GM19193 (cell line): ENCODE results near the gene EPN2.

Source experiments
- POLR2A ChIP-seq: IDR thresholded peaks from 4 replicates; pipeline ENCODE4 v1.6.1; 2011; ENCODE audit not compliant: insufficient read depth, insufficient read length; ENCODE audit errors: extremely low read depth

Gene EPN2

GRCh38 chr17:19271780-19272357, 34.7 kb downstream of the EPN2 start:
- no peak for TF ChIP-seq POLR2A

- TF ChIP-seq POLR2A: no peak
Measured at GRCh38 chr17:19273731-19274130, 36.6 kb downstream of the EPN2 start.

- no peak for TF ChIP-seq POLR2A
Measured at GRCh38 chr17:19274893-19275292, 37.7 kb downstream of the EPN2 start.

- TF ChIP-seq POLR2A: no peak
Measured at GRCh38 chr17:19275457-19276127, 38.4 kb downstream of the EPN2 start.

- TF ChIP-seq POLR2A: no peak
Measured at GRCh38 chr17:19278729-19279128, 41.6 kb downstream of the EPN2 start.

- TF ChIP-seq POLR2A: no peak
Measured at GRCh38 chr17:19281161-19281560, 44.0 kb downstream of the EPN2 start.

- TF ChIP-seq POLR2A: no peak
Measured at GRCh38 chr17:19284005-19284959, 47.1 kb downstream of the EPN2 start.

GRCh38 chr17:19285213-19285900, 48.2 kb downstream of the EPN2 start:
- no peak for TF ChIP-seq POLR2A

- no peak for TF ChIP-seq POLR2A
Measured at GRCh38 chr17:19286751-19287341, 49.7 kb downstream of the EPN2 start.

GRCh38 chr17:19287651-19288050, 50.5 kb downstream of the EPN2 start:
- no peak for TF ChIP-seq POLR2A

- TF ChIP-seq POLR2A: no peak
Measured at GRCh38 chr17:19288453-19288852, 51.3 kb downstream of the EPN2 start.

GRCh38 chr17:19290066-19290705, 53.0 kb downstream of the EPN2 start:
- TF ChIP-seq POLR2A: no peak

- no peak for TF ChIP-seq POLR2A
Measured at GRCh38 chr17:19291646-19292376, 54.6 kb downstream of the EPN2 start.

- no peak for TF ChIP-seq POLR2A
Measured at GRCh38 chr17:19292377-19292711, 55.2 kb downstream of the EPN2 start.
